Breast epithelium (tissue), 3 donors: ENCODE data around the gene SRGAP1.

Experiments
- POLR2AphosphoS5 ChIP-seq, 3 donors: sonication (generic); formaldehyde crosslinking; IDR thresholded peaks; one replicate each; pipeline ENCODE4 v1.6.1; 2017; ENCODE audit warnings: antibody characterized with exemption in 3 of 3
- TF ChIP-seq, protein P1 (sequence below), 3 donors: fragments of 450-650 bp; IDR thresholded peaks; one replicate each; pipeline ENCODE4 v1.5.1; 2016 to 2017; ENCODE audit warnings: antibody characterized with exemption in 3 of 3, mild to moderate bottlenecking in 3 of 3, moderate library complexity in 3 of 3

DNA sequence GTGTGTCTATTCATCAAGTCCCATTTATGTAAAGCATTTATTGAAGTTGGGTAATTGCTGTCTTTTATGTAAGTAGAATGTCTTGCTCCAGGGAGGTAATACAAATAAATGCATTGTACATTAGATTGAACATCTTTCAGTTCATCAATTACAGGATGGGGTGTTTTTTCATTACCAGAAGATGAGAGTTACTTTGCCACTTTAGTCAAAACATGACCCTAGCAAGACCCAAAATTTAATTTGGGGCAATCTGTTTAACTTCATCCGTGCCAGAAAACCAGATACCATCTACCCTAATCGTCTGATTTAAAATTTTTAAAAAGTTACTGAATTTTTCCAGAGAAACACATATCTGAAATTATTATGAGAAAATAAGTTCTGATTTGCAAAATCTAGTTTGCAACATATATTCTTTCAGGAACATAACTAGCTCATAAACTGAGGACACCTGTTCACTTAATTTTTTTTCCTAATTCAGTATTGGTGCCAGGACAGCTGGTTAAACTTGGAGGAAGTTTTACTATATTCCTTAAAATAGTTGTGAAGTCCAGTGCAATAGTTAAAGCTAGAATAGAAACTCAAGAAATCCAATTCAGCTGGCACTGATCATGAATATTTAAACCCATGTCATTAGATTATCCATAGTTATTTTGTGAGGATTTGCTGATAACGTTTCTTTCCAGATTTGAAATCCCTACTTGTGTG lies 114.5 kb downstream of the SRGAP1 start:
- no peak for TF ChIP-seq POLR2AphosphoS5 (IDR thresholded peaks at IDR 0.05)
- TF ChIP-seq, protein P1, sequence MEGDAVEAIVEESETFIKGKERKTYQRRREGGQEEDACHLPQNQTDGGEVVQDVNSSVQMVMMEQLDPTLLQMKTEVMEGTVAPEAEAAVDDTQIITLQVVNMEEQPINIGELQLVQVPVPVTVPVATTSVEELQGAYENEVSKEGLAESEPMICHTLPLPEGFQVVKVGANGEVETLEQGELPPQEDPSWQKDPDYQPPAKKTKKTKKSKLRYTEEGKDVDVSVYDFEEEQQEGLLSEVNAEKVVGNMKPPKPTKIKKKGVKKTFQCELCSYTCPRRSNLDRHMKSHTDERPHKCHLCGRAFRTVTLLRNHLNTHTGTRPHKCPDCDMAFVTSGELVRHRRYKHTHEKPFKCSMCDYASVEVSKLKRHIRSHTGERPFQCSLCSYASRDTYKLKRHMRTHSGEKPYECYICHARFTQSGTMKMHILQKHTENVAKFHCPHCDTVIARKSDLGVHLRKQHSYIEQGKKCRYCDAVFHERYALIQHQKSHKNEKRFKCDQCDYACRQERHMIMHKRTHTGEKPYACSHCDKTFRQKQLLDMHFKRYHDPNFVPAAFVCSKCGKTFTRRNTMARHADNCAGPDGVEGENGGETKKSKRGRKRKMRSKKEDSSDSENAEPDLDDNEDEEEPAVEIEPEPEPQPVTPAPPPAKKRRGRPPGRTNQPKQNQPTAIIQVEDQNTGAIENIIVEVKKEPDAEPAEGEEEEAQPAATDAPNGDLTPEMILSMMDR (IDR thresholded peaks at IDR 0.05) = no peak
